Stimulated activated naive B cell treated with anti-CD40 and anti-IgM and Interleukin-4, amounts not matched to agents 10 μg/mL and 1 μg/mL and 100 μg/mL, for 72 hours (primary cell): Measurements from ENCODE around the gene GRAMD1C.
A peak's percentile ranks its signal among the peaks of the same experiment; 100 is the strongest.

Source experiments
- ATAC-seq, 2 donors: fragments of 150-1000 bp; cut with Tn5 transposase; replicated peaks; 2 replicates each; pipeline ENCODE4 v1.10.0; 2021; ENCODE audit warnings: moderate library complexity in 1 of 2
- DNase-seq: peaks from one replicate; pipeline ENCODE4 v3.0.0; 2021
- H3K27ac Mint-ChIP-seq: one replicate; pipeline ENCODE4 v1.8.0; 2022; ENCODE audit warnings: mild to moderate bottlenecking, mixed read lengths
- H3K27me3 Mint-ChIP-seq, 2 donors: one replicate each; pipeline ENCODE4 v1.8.0; 2022; ENCODE audit warnings: mixed read lengths in 2 of 2
- H3K36me3 Mint-ChIP-seq, 2 donors: one replicate each; pipeline ENCODE4 v1.8.0; 2022; ENCODE audit warnings: mixed read lengths in 2 of 2, mild to moderate bottlenecking in 1 of 2
- H3K4me1 Mint-ChIP-seq, 2 donors: one replicate each; pipeline ENCODE4 v1.8.0; 2022; ENCODE audit warnings: mixed read lengths in 2 of 2, mild to moderate bottlenecking in 1 of 2
- H3K4me3 Mint-ChIP-seq, 2 donors: one replicate each; pipeline ENCODE4 v1.8.0; 2022; ENCODE audit warnings: mild to moderate bottlenecking in 2 of 2, mixed read lengths in 2 of 2, moderate library complexity in 1 of 2
- H3K9me3 Mint-ChIP-seq, 2 donors: one replicate each; pipeline ENCODE4 v1.8.0; 2022; ENCODE audit warnings: mixed read lengths in 2 of 2, mild to moderate bottlenecking in 1 of 2

The GRAMD1C gene

GRCh38 chr3:113838631-113839209, at the start of gene GRAMD1C:
GRAMD1C (plus strand) TSS chr3:113838788; CDS start chr3:113838910, 122 bp downstream.
- peak; percentile 79 for DNase-seq
- peak within 1 kb of the TSS; percentile 73 for H3K27ac Mint-ChIP-seq

GRCh38 chr3:113791381-113791780, 47.2 kb upstream of the GRAMD1C start:
- DNase-seq (no peak), ATAC-seq (no peak)
- Mint-ChIP-seq H3K27me3 (no peaks in the 10 kb centered on the region), H3K27ac (peak overlapping the region; percentile 25), H3K9me3 (no peaks in the 10 kb centered on the region), H3K4me3 (no peak overlapping the region), H3K36me3 (peaks cover 23 to 27% of the 10 kb centered on the region in 2 donors), H3K4me1 (peaks cover 0 to 2% of the 10 kb centered on the region in 2 donors)

More at GRCh38 chr3:113838631-113839209, at the start of gene GRAMD1C:
- Mint-ChIP-seq H3K4me3 (peak within 1 kb of the TSS; percentile 81 to 85), H3K9me3 (no peaks in the 10 kb centered on the region), H3K4me1 (peaks cover 6 to 8% of the 10 kb centered on the region in 2 donors), H3K36me3 (no peaks in the 10 kb centered on the region), H3K27me3 (no peaks in the 10 kb centered on the region)
- ATAC-seq = peak; percentile 99 to 100

- Mint-ChIP-seq H3K36me3 (peaks cover 14 to 18% of the 10 kb centered on the region in 2 donors), H3K4me1 (no peaks in the 10 kb centered on the region), H3K27ac (no peak overlapping the region), H3K4me3 (no peak overlapping the region), H3K27me3 (no peaks in the 10 kb centered on the region), H3K9me3 (no peaks in the 10 kb centered on the region)
- ATAC-seq = no peak
- no peak for DNase-seq
Measured at GRCh38 chr3:113794526-113794925, 44.1 kb upstream of the GRAMD1C start.

- DNase-seq (no peak), ATAC-seq (no peak)
- Mint-ChIP-seq H3K36me3 (peaks cover 18 to 23% of the 10 kb centered on the region in 2 donors), H3K27me3 (no peaks in the 10 kb centered on the region), H3K9me3 (no peaks in the 10 kb centered on the region), H3K4me3 (no peak overlapping the region), H3K4me1 (no peaks in the 10 kb centered on the region), H3K27ac (no peak overlapping the region)
Measured at GRCh38 chr3:113795693-113796092, 42.9 kb upstream of the GRAMD1C start.

- Mint-ChIP-seq H3K27me3 (no peaks in the 10 kb centered on the region), H3K4me3 (no peak overlapping the region), H3K4me1 (peaks cover 8 to 9% of the 10 kb centered on the region in 2 donors), H3K36me3 (peaks cover 31 to 45% of the 10 kb centered on the region in 2 donors), H3K9me3 (no peaks in the 10 kb centered on the region), H3K27ac (peak overlapping the region; percentile 31)
- ATAC-seq (no peak), DNase-seq (no peak)
Measured at GRCh38 chr3:113802795-113803455, 35.7 kb upstream of the GRAMD1C start.

GRCh38 chr3:113804661-113805060, 33.9 kb upstream of the GRAMD1C start:
- DNase-seq = no peak
- no peak overlapping the region for H3K4me3 Mint-ChIP-seq
- ATAC-seq = no peak
- peaks cover 34 to 49% of the 10 kb centered on the region in 2 donors for H3K36me3 Mint-ChIP-seq
- H3K27ac Mint-ChIP-seq = no peak overlapping the region
- H3K27me3 Mint-ChIP-seq = no peaks in the 10 kb centered on the region
- no peaks in the 10 kb centered on the region for H3K9me3 Mint-ChIP-seq
- H3K4me1 Mint-ChIP-seq = peaks cover 8 to 9% of the 10 kb centered on the region in 2 donors

- H3K36me3 Mint-ChIP-seq = peaks cover 32 to 47% of the 10 kb centered on the region in 2 donors
- peaks cover 8 to 9% of the 10 kb centered on the region in 2 donors for H3K4me1 Mint-ChIP-seq
- H3K4me3 Mint-ChIP-seq = no peak overlapping the region
- no peaks in the 10 kb centered on the region for H3K9me3 Mint-ChIP-seq
- ATAC-seq (no peak), DNase-seq (no peak)
- H3K27me3 Mint-ChIP-seq = no peaks in the 10 kb centered on the region
- H3K27ac Mint-ChIP-seq = no peak overlapping the region
Measured at GRCh38 chr3:113805249-113805648, 33.3 kb upstream of the GRAMD1C start.

GRCh38 chr3:113812854-113813253, 25.7 kb upstream of the GRAMD1C start:
- peaks cover 15% of the 10 kb centered on the region in 2 donors for H3K36me3 Mint-ChIP-seq
- no peak overlapping the region for H3K27ac Mint-ChIP-seq
- no peaks in the 10 kb centered on the region for H3K4me1 Mint-ChIP-seq
- DNase-seq (no peak), ATAC-seq (no peak)
- H3K27me3 Mint-ChIP-seq = no peaks in the 10 kb centered on the region
- no peaks in the 10 kb centered on the region for H3K9me3 Mint-ChIP-seq
- no peak overlapping the region for H3K4me3 Mint-ChIP-seq

- Mint-ChIP-seq H3K27me3 (no peaks in the 10 kb centered on the region), H3K9me3 (no peaks in the 10 kb centered on the region), H3K27ac (no peak overlapping the region), H3K36me3 (no peaks in the 10 kb centered on the region), H3K4me1 (peaks cover 9 to 10% of the 10 kb centered on the region in 2 donors), H3K4me3 (no peak overlapping the region)
- ATAC-seq = no peak
- no peak for DNase-seq
Measured at GRCh38 chr3:113819866-113820265, 18.7 kb upstream of the GRAMD1C start.

GRCh38 chr3:113825090-113825489, 13.5 kb upstream of the GRAMD1C start:
- no peaks in the 10 kb centered on the region for H3K36me3 Mint-ChIP-seq
- peak; percentile 40 for DNase-seq
- H3K27me3 Mint-ChIP-seq = no peaks in the 10 kb centered on the region
- H3K27ac Mint-ChIP-seq = peak overlapping the region; percentile 2
- peak; percentile 93 to 97 for ATAC-seq
- H3K9me3 Mint-ChIP-seq = no peaks in the 10 kb centered on the region
- H3K4me3 Mint-ChIP-seq = peak overlapping the region; percentile 3 to 23
- peaks cover 28 to 44% of the 10 kb centered on the region in 2 donors for H3K4me1 Mint-ChIP-seq

GRCh38 chr3:113828600-113828999, 10.0 kb upstream of the GRAMD1C start:
- Mint-ChIP-seq H3K27me3 (no peaks in the 10 kb centered on the region), H3K9me3 (peaks cover 0 to 4% of the 10 kb centered on the region in 2 donors), H3K4me3 (no peak overlapping the region), H3K27ac (no peak overlapping the region), H3K36me3 (peaks cover 0 to 2% of the 10 kb centered on the region in 2 donors), H3K4me1 (peaks cover 36 to 66% of the 10 kb centered on the region in 2 donors)
- ATAC-seq (peak; percentile 50 to 70), DNase-seq (no peak)

GRCh38 chr3:113829576-113830354, 8.8 kb upstream of the GRAMD1C start:
- DNase-seq = no peak
- no peak overlapping the region for H3K27ac Mint-ChIP-seq
- peaks cover 31 to 61% of the 10 kb centered on the region in 2 donors for H3K4me1 Mint-ChIP-seq
- peak in 1 of 2 donors; percentile 15 for ATAC-seq
- peaks cover 0 to 2% of the 10 kb centered on the region in 2 donors for H3K36me3 Mint-ChIP-seq
- H3K4me3 Mint-ChIP-seq = no peak overlapping the region
- no peaks in the 10 kb centered on the region for H3K27me3 Mint-ChIP-seq
- peaks cover 0 to 4% of the 10 kb centered on the region in 2 donors for H3K9me3 Mint-ChIP-seq

- no peaks in the 10 kb centered on the region for H3K27me3 Mint-ChIP-seq
- DNase-seq (no peak), ATAC-seq (no peak)
- no peak overlapping the region for H3K4me3 Mint-ChIP-seq
- H3K9me3 Mint-ChIP-seq = peaks cover 0 to 4% of the 10 kb centered on the region in 2 donors
- peak overlapping the region; percentile 47 for H3K27ac Mint-ChIP-seq
- peaks cover 0 to 2% of the 10 kb centered on the region in 2 donors for H3K36me3 Mint-ChIP-seq
- H3K4me1 Mint-ChIP-seq = peaks cover 22 to 48% of the 10 kb centered on the region in 2 donors
Measured at GRCh38 chr3:113831103-113831355, 7.6 kb upstream of the GRAMD1C start.

GRCh38 chr3:113832477-113833164, 6.0 kb upstream of the GRAMD1C start:
- Mint-ChIP-seq H3K36me3 (peaks cover 0 to 2% of the 10 kb centered on the region in 2 donors), H3K27ac (no peak overlapping the region), H3K4me3 (no peak overlapping the region), H3K9me3 (peaks cover 0 to 4% of the 10 kb centered on the region in 2 donors), H3K27me3 (no peaks in the 10 kb centered on the region), H3K4me1 (peaks cover 22 to 43% of the 10 kb centered on the region in 2 donors)
- ATAC-seq (peak; percentile 32 to 39), DNase-seq (no peak)
